Activated CD4-positive, alpha-beta T cell treated with anti-CD3 and anti-CD28 coated beads, Interleukin-2, amount 10 ng/mL, durations not matched to agents 7 days and 5 days (primary cell): ENCODE results near the gene TMEM273. TPM values are rescaled to one million over a fixed set of nuclear protein-coding genes. Genes with fewer than 3 reads are reported as not detected.

ENCODE experiments used
- CTCF ChIA-PET: fragments of 350-600 bp; sonication (Branson Sonifier 250); formaldehyde crosslinking; loops from one replicate; lab custom pipeline; 2021; ENCODE audit warnings: antibody characterized with exemption; lab: Charles Lee
- POLR2A ChIA-PET: fragments of 350-600 bp; sonication (Branson Sonifier 250); formaldehyde crosslinking; loops from one replicate; lab custom pipeline; 2021; ENCODE audit warnings: antibody characterized with exemption; lab: Charles Lee
- DNase-seq: peaks from one replicate; pipeline ENCODE4 v3.0.0-alpha.2; 2020
- H3K27ac Mint-ChIP-seq: one replicate; pipeline ENCODE4 v1.8.0; 2021; ENCODE audit warnings: mild to moderate bottlenecking, moderate library complexity, mixed read lengths
- H3K27me3 Mint-ChIP-seq: one replicate; pipeline ENCODE4 v1.8.0; 2021; ENCODE audit warnings: mixed read lengths
- H3K36me3 Mint-ChIP-seq: one replicate; pipeline ENCODE4 v1.8.0; 2021; ENCODE audit warnings: low read depth, mixed read lengths
- H3K4me1 Mint-ChIP-seq: one replicate; pipeline ENCODE4 v1.8.0; 2021; ENCODE audit warnings: mixed read lengths
- H3K4me3 Mint-ChIP-seq: one replicate; pipeline ENCODE4 v1.8.0; 2021; ENCODE audit warnings: mild to moderate bottlenecking, moderate library complexity, mixed read lengths
- H3K9me3 Mint-ChIP-seq: one replicate; pipeline ENCODE4 v1.8.0; 2021; ENCODE audit warnings: mixed read lengths
- total RNA-seq, 2 experiments: library from RNA; stranded (reverse); gene quantifications; one replicate each; pipeline ENCODE4 v1.2.3, GENCODE V29; 2021

Gene TMEM273
- total RNA-seq, 2 experiments from 2014 or later, result 12.5 to 14.0 TPM

DNA sequence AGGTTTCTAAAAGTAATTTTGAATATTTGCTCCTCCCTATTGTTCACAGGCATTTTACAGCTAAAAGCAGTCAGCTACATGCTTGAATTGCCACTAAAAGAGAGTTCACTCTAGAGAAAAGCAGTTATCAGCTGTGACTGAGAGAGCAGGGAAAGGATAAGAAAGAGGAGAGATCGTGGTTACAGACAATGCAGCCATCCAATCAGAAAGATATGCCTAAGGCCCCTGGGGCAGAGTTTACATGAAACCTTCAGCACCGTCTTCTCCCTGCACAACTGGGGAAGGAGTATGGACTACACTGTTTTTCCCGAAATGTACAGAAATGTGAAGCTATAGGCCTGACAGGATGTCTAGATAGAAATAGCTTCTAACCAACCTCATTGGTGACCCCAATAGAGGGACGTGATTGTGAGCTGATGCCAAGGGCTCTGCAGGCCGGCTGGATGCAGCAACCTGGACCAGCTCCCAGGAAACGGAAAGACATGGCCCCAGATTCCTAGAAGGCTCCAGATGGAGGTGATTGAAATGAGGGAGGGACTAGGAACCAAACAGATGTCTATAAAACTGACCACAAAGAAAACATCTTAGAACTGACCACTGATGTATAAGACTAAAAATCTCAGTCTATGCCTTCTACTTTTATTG, 69.6 kb downstream of the TMEM273 start:
- POLR2A ChIA-PET, result no interaction called here
- Mint-ChIP-seq H3K27ac (no peak overlapping the region), H3K4me1 (peaks cover 7% of the 10 kb centered on the region), H3K4me3 (no peak overlapping the region), H3K9me3 (no peaks in the 10 kb centered on the region), H3K36me3 (no peaks in the 10 kb centered on the region), H3K27me3 (peaks cover 50% of the 10 kb centered on the region)
- CTCF ChIA-PET, result no interaction called here
- DNase-seq, result no peak

DNA sequence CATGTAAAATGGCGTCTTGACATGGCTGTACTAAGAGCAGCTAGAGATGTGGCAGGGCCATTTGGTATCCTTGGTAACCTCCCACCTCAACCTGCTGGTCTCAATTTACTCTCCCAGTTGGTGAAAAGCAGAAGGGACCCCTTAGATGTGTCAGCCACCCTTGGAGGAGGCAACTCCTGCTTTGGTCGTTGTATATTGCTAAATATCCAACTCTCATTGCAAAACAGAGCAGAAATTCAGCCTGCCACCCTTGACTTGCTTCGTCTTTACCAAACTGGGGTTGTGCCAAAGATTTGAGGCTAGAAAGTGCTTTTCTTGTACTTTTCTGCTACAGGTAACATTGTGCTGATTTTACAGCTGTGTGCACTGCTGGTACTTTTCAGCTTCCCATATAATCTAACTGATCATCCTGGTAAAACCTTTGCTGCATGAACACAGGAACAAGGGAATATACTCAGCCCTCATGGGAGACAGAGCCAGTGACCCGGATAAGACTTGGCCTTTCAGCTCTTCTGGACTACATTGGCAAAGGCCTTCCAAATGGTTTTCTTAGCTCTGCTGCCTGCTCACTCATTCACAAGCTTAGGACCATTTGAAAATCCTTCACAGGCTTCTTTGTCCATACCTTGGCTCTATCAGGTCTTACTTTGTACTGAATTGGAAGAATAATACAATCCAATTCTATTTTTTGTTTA, 70.7 kb downstream of the TMEM273 start:
- Mint-ChIP-seq H3K9me3 (no peaks in the 10 kb centered on the region), H3K27me3 (peaks cover 51% of the 10 kb centered on the region), H3K4me1 (peaks cover 7% of the 10 kb centered on the region), H3K36me3 (no peaks in the 10 kb centered on the region), H3K27ac (no peak overlapping the region), H3K4me3 (no peak overlapping the region)
- no peak for DNase-seq
- ChIA-PET CTCF (no interaction called here), POLR2A (no interaction called here)

DNA sequence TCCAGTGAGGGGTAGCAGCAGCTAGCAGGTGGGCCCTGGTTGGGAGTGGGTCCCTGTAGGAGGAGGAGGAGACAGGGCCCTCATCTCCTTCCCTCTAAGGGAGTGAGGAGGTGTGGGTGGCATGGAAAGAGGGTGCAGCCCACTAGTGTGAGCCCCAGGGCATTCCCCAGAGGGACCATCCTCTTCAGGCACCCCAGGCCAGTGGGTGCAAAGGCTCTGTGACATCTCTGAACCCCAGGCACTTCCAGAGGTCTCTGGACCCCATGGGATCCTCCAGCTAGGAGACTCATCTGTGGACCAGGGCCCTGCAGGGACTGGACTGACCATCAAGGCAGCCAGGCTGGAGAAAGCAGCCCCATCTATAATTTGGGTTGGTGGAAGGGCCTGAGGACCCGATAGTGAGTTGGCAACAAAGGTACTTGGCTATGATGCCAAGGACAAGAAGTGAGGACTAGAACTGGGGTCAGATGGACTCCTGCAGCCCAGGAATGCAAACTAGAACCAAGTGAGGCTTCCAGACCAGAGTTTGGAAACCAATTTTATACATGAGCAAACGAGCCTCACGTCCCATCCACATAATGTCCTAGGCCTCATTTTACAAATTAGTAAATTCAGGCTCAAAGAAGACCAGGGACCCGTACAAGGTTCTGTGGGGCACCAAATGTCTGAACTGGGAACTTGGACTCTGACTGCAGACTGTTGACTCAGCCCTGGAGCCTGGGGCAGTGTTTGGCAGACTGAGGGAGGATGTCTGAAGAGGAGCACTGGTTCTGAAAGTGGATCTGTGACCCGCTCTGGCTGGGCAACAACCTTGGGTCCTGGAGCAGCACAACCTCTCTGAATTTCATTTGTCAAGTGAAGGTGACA, 71.4 kb downstream of the TMEM273 start:
- Mint-ChIP-seq H3K4me1 (peaks cover 7% of the 10 kb centered on the region), H3K27ac (no peak overlapping the region), H3K36me3 (no peaks in the 10 kb centered on the region), H3K4me3 (no peak overlapping the region), H3K9me3 (no peaks in the 10 kb centered on the region), H3K27me3 (peaks cover 51% of the 10 kb centered on the region)
- POLR2A ChIA-PET, result no interaction called here
- CTCF ChIA-PET, result no interaction called here
- DNase-seq, result no peak

DNA sequence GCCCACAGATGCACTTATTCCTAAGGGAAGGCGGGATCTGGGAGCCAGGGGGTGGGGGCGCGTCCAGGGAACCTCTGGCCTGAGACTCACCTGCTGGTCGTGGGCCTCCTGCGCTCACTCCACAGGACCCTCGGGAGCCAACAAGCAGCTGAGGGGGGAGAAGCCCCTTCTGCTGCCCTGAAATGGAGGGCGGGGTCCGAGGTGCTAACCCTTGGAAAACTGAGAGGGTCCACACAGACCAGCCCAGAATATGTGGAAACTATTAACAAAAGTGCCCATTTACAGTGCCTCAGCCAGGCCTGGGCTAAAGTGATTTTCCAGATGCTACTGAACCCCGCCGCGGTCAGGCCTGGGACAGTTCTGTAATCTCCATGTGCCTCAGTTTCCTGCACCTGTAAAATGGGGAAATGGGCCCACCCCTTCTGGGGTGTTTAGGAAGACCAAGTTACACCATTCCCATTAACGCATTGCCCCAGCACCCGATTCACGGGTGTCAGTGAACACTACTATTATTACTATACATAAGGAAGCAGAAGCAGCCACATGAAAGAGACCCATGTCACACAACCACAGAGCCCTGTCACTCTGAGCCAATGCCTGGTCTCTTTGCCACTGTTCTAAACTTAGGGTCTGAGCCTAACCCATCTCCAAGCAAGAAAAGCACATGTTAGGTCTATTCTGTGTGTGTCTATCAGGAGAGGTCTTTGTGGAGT, 72.2 kb downstream of the TMEM273 start:
- H3K9me3 Mint-ChIP-seq, result no peaks in the 10 kb centered on the region
- ChIA-PET CTCF (interaction anchor here (1.4 kb wide), 1 partner anchor 33 kb away, joined by 3 read pairs; no protein-coding TSS in a partner anchor), POLR2A (no interaction called here)
- H3K27me3 Mint-ChIP-seq, result peaks cover 47% of the 10 kb centered on the region
- no peak overlapping the region for H3K4me3 Mint-ChIP-seq
- no peak overlapping the region for H3K27ac Mint-ChIP-seq
- no peak for DNase-seq
- peaks cover 7% of the 10 kb centered on the region for H3K4me1 Mint-ChIP-seq
- no peaks in the 10 kb centered on the region for H3K36me3 Mint-ChIP-seq

DNA sequence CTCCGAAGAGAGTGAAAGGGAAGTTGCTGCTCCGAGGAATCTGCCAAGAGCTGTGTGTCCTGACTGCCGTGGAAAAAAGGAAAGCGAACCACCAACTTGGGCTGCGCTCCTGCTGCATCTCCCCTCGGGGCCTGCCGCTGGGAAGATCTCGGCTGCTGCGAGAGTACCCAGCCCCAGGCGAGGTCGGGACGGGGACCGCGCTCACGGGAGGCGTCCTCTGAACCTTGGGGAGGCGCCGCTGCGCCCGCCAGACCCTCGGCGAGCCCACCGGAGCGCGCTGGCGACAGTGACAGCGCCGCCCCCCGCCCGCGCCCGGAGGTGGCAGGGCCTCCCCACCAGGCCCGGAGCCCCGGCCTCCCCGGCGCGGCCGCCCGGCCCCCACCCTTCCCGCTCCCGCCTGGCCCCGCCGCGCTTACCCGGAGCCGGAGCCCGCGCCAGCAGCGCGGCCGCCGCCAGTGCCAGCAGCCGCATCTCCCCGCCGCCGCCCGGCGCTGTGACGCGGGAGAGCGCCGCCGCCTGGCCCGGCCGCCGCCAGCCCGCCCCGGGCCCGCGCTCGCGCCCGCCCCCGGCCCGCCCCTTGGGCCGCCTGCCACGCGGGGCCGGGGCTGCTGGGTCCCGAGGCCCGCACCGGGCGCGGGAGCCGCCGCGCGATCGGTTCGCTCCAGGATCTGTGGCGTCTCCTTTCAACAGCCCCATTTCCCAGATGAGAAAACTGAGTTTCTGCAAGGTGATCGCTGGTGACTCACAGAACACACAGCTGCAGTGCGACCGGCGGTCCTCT, 73.0 kb downstream of the TMEM273 start, which contains the start of gene VSTM4:
Gene VSTM4, minus strand, starts transcription at position 508 of the 781 bp plus-strand sequence. Its CDS starts 37 bp downstream, at position 471.
- peak within 1 kb of the TSS; percentile 27 for H3K4me3 Mint-ChIP-seq
- ChIA-PET CTCF (interaction anchor here (1.4 kb wide), 1 partner anchor 32 kb away, joined by 3 read pairs; no protein-coding TSS in a partner anchor), POLR2A (no interaction called here)
- H3K27me3 Mint-ChIP-seq, result peaks cover 42% of the 10 kb centered on the region
- no peak within 1 kb of the TSS for H3K27ac Mint-ChIP-seq
- no peak for DNase-seq
- no peaks in the 10 kb centered on the region for H3K9me3 Mint-ChIP-seq
- H3K4me1 Mint-ChIP-seq, result peaks cover 7% of the 10 kb centered on the region
- H3K36me3 Mint-ChIP-seq, result no peaks in the 10 kb centered on the region

DNA sequence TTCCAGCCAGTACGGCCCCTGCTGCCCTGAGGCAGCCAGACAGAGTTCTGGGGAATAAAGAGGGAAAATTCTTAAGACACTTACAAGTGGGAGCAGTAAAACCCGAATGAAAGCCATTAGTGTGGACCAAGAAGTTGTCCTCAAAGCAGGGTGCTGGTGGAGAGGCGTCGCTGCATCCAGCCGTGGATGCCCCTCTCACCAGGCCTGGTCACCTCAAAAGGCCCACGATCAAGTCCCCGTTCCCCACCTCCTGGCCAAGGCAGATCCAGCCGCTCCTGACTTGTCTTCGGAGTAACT, 73.5 kb downstream of the TMEM273 start:
- H3K27ac Mint-ChIP-seq, result no peak overlapping the region
- peaks cover 7% of the 10 kb centered on the region for H3K4me1 Mint-ChIP-seq
- H3K9me3 Mint-ChIP-seq, result no peaks in the 10 kb centered on the region
- no peaks in the 10 kb centered on the region for H3K36me3 Mint-ChIP-seq
- CTCF ChIA-PET, result interaction anchor here (1.4 kb wide), 1 partner anchor 32 kb away, joined by 3 read pairs; no protein-coding TSS in a partner anchor
- peaks cover 38% of the 10 kb centered on the region for H3K27me3 Mint-ChIP-seq
- DNase-seq, result no peak
- POLR2A ChIA-PET, result no interaction called here
- peak overlapping the region; percentile 27 for H3K4me3 Mint-ChIP-seq

DNA sequence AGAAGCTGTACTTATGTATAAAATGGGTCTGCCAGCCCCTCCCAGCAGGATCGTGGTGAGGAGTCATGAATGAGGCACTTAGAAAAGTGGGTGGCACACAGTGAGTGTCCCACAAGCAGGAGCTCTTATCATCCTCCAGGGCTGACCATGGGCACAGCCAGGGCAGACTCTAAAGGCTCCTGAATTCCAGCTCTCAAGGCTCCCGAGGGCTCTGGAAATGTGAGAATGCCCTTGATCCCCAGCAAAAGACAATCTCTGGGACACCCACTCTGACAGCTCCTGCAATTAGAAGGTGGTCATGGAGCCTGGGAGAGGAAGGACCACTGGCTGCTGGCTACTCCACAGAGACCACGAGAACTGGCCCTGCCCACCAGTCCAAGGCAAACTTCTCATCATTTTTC, 74.5 kb downstream of the TMEM273 start:
- DNase-seq, result no peak
- Mint-ChIP-seq H3K4me1 (peaks cover 7% of the 10 kb centered on the region), H3K27ac (no peak overlapping the region), H3K36me3 (no peaks in the 10 kb centered on the region), H3K4me3 (no peak overlapping the region), H3K9me3 (no peaks in the 10 kb centered on the region), H3K27me3 (peaks cover 37% of the 10 kb centered on the region)
- ChIA-PET CTCF (no interaction called here), POLR2A (no interaction called here)

DNA sequence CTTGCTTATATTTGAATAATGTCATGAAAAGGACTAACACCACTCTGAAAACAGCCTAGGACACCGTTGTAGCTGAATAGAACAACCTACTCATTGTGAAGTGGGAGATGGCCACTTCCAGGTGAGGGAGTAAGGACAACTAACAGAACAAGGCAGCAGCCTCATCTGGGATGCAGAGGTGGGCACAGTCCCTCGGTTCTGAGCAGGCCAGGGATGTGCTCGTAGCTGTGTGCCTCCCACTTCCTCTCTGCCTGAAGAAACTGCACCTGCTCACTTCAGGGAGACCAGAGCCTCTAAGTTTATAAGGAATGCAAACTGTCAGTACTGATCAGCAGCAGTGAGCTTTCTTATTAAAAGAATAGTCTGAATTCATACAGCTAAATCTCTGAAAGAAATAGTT, 75.3 kb downstream of the TMEM273 start:
- no peaks in the 10 kb centered on the region for H3K36me3 Mint-ChIP-seq
- DNase-seq, result no peak
- CTCF ChIA-PET, result interaction anchor here (0.8 kb wide), 1 partner anchor 457 kb away, joined by 3 read pairs; no protein-coding TSS in a partner anchor
- POLR2A ChIA-PET, result no interaction called here
- no peaks in the 10 kb centered on the region for H3K9me3 Mint-ChIP-seq
- H3K4me3 Mint-ChIP-seq, result no peak overlapping the region
- H3K27me3 Mint-ChIP-seq, result peaks cover 32% of the 10 kb centered on the region
- H3K4me1 Mint-ChIP-seq, result peaks cover 7% of the 10 kb centered on the region
- no peak overlapping the region for H3K27ac Mint-ChIP-seq

DNA sequence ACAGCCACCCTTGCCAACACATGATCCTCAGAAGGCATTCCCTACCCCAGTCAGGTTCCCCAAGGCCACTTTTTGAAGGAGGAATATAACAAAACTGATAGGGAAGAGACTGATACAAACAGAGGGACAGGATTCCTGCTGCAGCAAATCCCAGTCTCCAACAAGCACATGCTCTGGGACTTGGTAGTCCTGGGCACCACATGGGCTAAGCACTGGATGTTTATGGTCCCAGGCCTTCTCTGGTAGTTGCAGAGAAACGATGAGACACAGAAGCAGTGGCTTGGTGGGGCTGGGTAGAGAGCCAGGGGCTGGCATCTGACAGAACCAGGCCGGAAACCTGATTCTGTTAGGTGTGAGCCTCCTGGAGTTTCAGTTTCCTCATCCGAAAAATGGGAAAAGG, 76.1 kb downstream of the TMEM273 start:
- no peak for DNase-seq
- POLR2A ChIA-PET, result no interaction called here
- Mint-ChIP-seq H3K27me3 (peaks cover 32% of the 10 kb centered on the region), H3K4me1 (peaks cover 7% of the 10 kb centered on the region), H3K36me3 (no peaks in the 10 kb centered on the region), H3K27ac (no peak overlapping the region), H3K4me3 (no peak overlapping the region), H3K9me3 (no peaks in the 10 kb centered on the region)
- CTCF ChIA-PET, result no interaction called here

DNA sequence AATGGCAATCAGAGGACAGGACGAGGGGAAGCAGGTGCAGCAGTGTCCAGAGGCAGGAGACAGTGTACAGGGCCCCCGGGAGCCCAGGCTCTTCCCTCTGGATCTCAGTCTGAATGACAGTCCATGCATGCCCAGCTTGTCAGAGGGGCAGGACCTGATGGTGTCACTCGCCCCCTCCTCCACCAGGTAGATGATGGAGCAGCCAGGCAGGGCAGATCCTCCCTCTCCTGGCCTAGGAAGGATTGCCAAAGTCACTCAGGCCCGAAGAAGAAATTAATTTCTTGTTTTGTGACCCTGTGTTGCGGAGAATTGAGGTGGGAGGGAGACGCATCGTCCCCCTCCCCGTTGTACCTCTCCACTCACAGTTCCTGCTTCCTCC, 76.9 kb downstream of the TMEM273 start:
- ChIA-PET CTCF (no interaction called here), POLR2A (no interaction called here)
- Mint-ChIP-seq H3K4me1 (peaks cover 6% of the 10 kb centered on the region), H3K9me3 (no peaks in the 10 kb centered on the region), H3K36me3 (no peaks in the 10 kb centered on the region), H3K27me3 (peaks cover 27% of the 10 kb centered on the region), H3K4me3 (no peak overlapping the region), H3K27ac (no peak overlapping the region)
- no peak for DNase-seq

DNA sequence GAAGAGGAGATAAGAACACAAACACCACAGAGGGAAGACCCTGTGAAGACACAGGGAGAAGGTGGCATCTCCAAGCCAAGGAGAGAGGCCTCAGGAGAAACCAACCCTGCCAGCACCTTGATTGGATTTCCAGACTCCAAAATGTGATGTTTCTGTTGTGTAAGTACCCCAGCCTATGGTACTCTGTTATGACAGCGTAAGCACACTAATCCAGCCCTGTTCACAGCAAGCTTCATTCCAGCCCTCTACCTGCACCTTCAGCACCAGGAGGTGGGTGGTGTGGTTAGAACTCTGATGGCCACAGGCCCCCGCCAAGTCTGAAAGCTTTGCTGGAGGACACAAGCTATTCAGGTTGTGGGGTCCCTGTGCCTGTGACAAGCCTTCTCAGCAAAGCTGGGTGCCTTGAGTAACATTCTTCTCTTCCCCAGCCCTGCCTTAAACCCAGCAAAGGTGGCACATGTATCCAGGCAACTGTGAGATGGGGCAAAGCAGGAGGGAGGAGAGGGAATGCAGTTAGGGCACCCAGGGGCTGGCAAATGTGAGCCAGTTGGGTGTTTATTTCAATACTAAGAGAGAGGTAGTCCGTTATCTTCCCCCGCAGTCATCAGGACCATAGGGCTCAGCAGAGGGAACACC, 77.4 kb downstream of the TMEM273 start:
- Mint-ChIP-seq H3K4me3 (no peak overlapping the region), H3K27me3 (peaks cover 22% of the 10 kb centered on the region), H3K9me3 (no peaks in the 10 kb centered on the region), H3K4me1 (peaks cover 2% of the 10 kb centered on the region), H3K27ac (no peak overlapping the region), H3K36me3 (no peaks in the 10 kb centered on the region)
- no peak for DNase-seq
- POLR2A ChIA-PET, result no interaction called here
- CTCF ChIA-PET, result no interaction called here
